HCT116 (cell line): Measurements from ENCODE around the gene GPHA2.

Source experiments
- ATF3 ChIP-seq: IDR thresholded peaks from 2 replicates; pipeline ENCODE4 v1.6.1; 2012
- SP1 ChIP-seq: IDR thresholded peaks from 2 replicates; pipeline ENCODE4 v1.6.1; 2012; ENCODE audit warnings: low read depth
- SRF ChIP-seq: IDR thresholded peaks from 2 replicates; pipeline ENCODE4 v1.6.1; 2012; ENCODE audit warnings: low read depth
- ZFX ChIP-seq: fragments of 450-650 bp; IDR thresholded peaks from 2 replicates; pipeline ENCODE4 v1.6.1; 2017
- ZNF274 ChIP-seq: fragments of 200-500 bp; sonication (Bioruptor generic); IDR thresholded peaks from 2 replicates; pipeline ENCODE4 v1.6.1; 2014; ENCODE audit warnings: mild to moderate bottlenecking, low read depth, low read length, inconsistent platforms
- TF ChIP-seq, protein P1 (sequence below), 3 experiments: fragments of 200-600 bp in 1 of 3; sonication (generic) in 1 of 3; IDR thresholded peaks in 2 of 3; conservative IDR thresholded peaks in 1 of 3; 2 replicates each; pipeline ENCODE4 v1.5.1; 2012 to 2017; ENCODE audit warnings: low read depth in 2 of 3, low read length in 2 of 3, antibody characterized with exemption in 1 of 3, borderline replicate concordance in 1 of 3, control low read depth in 1 of 3, mild to moderate bottlenecking in 1 of 3, mixed read lengths in 1 of 3, mixed run types in 1 of 3, moderate library complexity in 1 of 3; ENCODE audit not compliant: insufficient read depth in 1 of 3
- TF ChIP-seq, protein P2 (sequence below): IDR thresholded peaks from 2 replicates; pipeline ENCODE4 v1.6.1; 2012

GRCh38 chr11:64916040-64916774, 19.5 kb downstream of the GPHA2 start:
- TF ChIP-seq SRF (no peak), ZFX (no peak), ZNF274 (no peak), ATF3 (no peak), SP1 (no peak)
- TF ChIP-seq, protein P1, sequence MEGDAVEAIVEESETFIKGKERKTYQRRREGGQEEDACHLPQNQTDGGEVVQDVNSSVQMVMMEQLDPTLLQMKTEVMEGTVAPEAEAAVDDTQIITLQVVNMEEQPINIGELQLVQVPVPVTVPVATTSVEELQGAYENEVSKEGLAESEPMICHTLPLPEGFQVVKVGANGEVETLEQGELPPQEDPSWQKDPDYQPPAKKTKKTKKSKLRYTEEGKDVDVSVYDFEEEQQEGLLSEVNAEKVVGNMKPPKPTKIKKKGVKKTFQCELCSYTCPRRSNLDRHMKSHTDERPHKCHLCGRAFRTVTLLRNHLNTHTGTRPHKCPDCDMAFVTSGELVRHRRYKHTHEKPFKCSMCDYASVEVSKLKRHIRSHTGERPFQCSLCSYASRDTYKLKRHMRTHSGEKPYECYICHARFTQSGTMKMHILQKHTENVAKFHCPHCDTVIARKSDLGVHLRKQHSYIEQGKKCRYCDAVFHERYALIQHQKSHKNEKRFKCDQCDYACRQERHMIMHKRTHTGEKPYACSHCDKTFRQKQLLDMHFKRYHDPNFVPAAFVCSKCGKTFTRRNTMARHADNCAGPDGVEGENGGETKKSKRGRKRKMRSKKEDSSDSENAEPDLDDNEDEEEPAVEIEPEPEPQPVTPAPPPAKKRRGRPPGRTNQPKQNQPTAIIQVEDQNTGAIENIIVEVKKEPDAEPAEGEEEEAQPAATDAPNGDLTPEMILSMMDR (IDR thresholded peaks at IDR 0.05 in 2 of 3, conservative IDR thresholded peaks at IDR 0.05 in 1 of 3; ENCODE audit: borderline replicate concordance in 1 of 3, insufficient read depth in 1 of 3, low read depth in 2 of 3, low read length in 2 of 3), result no peak
- TF ChIP-seq, protein P2, sequence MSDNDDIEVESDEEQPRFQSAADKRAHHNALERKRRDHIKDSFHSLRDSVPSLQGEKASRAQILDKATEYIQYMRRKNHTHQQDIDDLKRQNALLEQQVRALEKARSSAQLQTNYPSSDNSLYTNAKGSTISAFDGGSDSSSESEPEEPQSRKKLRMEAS, result no peak
